Adrenal gland (tissue), 12 donors: ENCODE data around the gene CSNK2A2. TPM values are rescaled to one million over a fixed set of nuclear protein-coding genes. Genes with fewer than 3 reads are reported as not detected.

Source experiments
- DNase-seq, 7 donors: peaks; one replicate each; pipeline ENCODE4 v3.0.0-alpha.2; 2019 to 2020
- H3K27ac ChIP-seq, 5 donors: fragments of 200-600 bp; sonication (generic) in 4 of 5; 1 replicate in 3 of 5; 2 replicates in 2 of 5; pipeline versions ENCODE4 v1.5.1 to v1.8.0; 2016 to 2020; ENCODE audit warnings: mild to moderate bottlenecking in 1 of 5
- H3K27me3 ChIP-seq: fragments of 200-600 bp; 2 replicates; pipeline ENCODE4 v1.8.0; 2021
- H3K36me3 ChIP-seq, 2 donors: fragments of 200-600 bp; replicated peaks in 1 of 2; 1 replicate in 1 of 2; 2 replicates in 1 of 2; pipeline versions ENCODE4 v1.5.1 to v1.8.0; 2018 to 2022
- H3K4me1 ChIP-seq, 2 donors: fragments of 200-600 bp; replicated peaks in 1 of 2; 1 replicate in 1 of 2; 2 replicates in 1 of 2; pipeline versions ENCODE4 v1.5.1 to v1.8.0; 2018 to 2021
- H3K4me3 ChIP-seq, 4 donors: fragments of 200-600 bp; sonication (generic) in 3 of 4; one replicate each; pipeline ENCODE4 v1.5.1; 2016 to 2018
- H3K9me3 ChIP-seq, 3 donors: fragments of 200-600 bp; sonication (generic) in 1 of 3; replicated peaks in 1 of 3; 1 replicate in 2 of 3; 2 replicates in 1 of 3; pipeline versions ENCODE4 v1.5.1 to v1.8.0; 2016 to 2021
- CTCF ChIP-seq, 6 experiments: fragments of 450-650 bp in 4 of 6; fragments of 200-600 bp in 2 of 6; sonication (generic) in 1 of 6; IDR thresholded peaks; 1 replicate in 5 of 6; 2 replicates in 1 of 6; pipeline versions ENCODE4 v1.5.1 to v1.8.0; 2016 to 2021; ENCODE audit warnings: antibody characterized with exemption in 6 of 6, mild to moderate bottlenecking in 2 of 6, moderate library complexity in 1 of 6
- POLR2A ChIP-seq, 2 donors: fragments of 450-650 bp; IDR thresholded peaks; one replicate each; pipeline ENCODE4 v1.6.1; 2017; ENCODE audit warnings: antibody characterized with exemption in 2 of 2, mild to moderate bottlenecking in 2 of 2, moderate library complexity in 1 of 2
- WGBS, 4 donors: extraction: QIAGEN DNeasy Blood & Tissue Kit in 2 of 4; methylation state at CpG; one replicate each; pipeline versions ENCODE4 v1.1.5 to v1.1.7; 2013 to 2017; 5-methylcytosine and 5-hydroxymethylcytosine counted together
- intact Hi-C, 2 donors: fragments of 100-400 bp; cut with DNase I; formaldehyde crosslinking; loops; one replicate each; pipeline versions ENCODE4 v1.14.1 to v1.15.0; 2022 to 2023
- polyA plus RNA-seq, 3 donors: library from polyadenylated mRNA; stranded (reverse); fragments of 200-250 nt in 2 of 3; fragments of 350-450 nt in 1 of 3; fragmentation: Illumina TruSeq in 1 of 3; extraction: RNeasy Lipid Tissue Mini Kit (QIAGEN cat#74804) in 1 of 3; gene quantifications; one replicate each; pipeline ENCODE4 v1.2.3, GENCODE V29; 2013 to 2014
- total RNA-seq, 9 donors: library from RNA; depleted of rRNA in 4 of 9; stranded (reverse); fragments of >200 nt in 4 of 9; fragments of 120-200 nt in 1 of 9; fragmentation: NEBNext Ultra II Directional in 1 of 9; extraction: Animal tissue kit (Norgen Biotek cat#: 25700) in 1 of 9; gene quantifications; one replicate each; pipeline versions ENCODE4 v1.1.0 to v1.2.4, GENCODE V29; 2013 to 2023
- donor health status: healthy with polysubstance abuse.
- donor health status: Bipolar disorder and iron deficiency.
- donor health status: DM: yes; HTN: yes; CAD: no.
- donor health status: DM: no; HTN: no; CAD: no.
- donor health status: DM: no; HTN: no; CAD: no.
- donor health status: DM: yes; HTN: yes; CAD: no.

CSNK2A2 gene
- total and polyA plus RNA-seq, 12 donors = 18.0 to 76.3 (median 37.7) TPM

- H3K4me1 ChIP-seq = peaks cover 0 to 18% of the 10 kb centered on the region in 2 donors
- peaks cover 0 to 49% of the 10 kb centered on the region in 2 donors for H3K36me3 ChIP-seq
- H3K9me3 ChIP-seq = no peaks in the 10 kb centered on the region
- no peak overlapping the region for H3K27ac ChIP-seq
- 63 to 81% (median 79%) methylated on average over 3 of the region's 3 CpGs for WGBS, 4 donors
- no peak overlapping the region for H3K4me3 ChIP-seq
- no peak for DNase-seq
- no peaks in the 10 kb centered on the region for H3K27me3 ChIP-seq
- no peak for TF ChIP-seq POLR2A (IDR thresholded peaks at IDR 0.05)
- no peak for TF ChIP-seq CTCF (IDR thresholded peaks at IDR 0.05)
- intact Hi-C loops = loop anchor here in 1 of 2 donors (5.0 kb wide), 1 partner anchor 167 kb away; the partner anchor contains the start of gene MMP15
These were observed 3.1 kb downstream of the CSNK2A2 start for GRCh38 chr16:58194790-58195189.

GRCh38 chr16:58187665-58188421 is 10.1 kb downstream of the CSNK2A2 start:
- WGBS, 4 donors = 89 to 93% (median 93%) methylated on average over 10 of the region's 10 CpGs
- TF ChIP-seq POLR2A (IDR thresholded peaks at IDR 0.05) (no peak), CTCF (IDR thresholded peaks at IDR 0.05) (no peak)
- H3K4me1 ChIP-seq = no peaks in the 10 kb centered on the region
- intact Hi-C loops = no loop called here
- no peak overlapping the region for H3K27ac ChIP-seq
- H3K4me3 ChIP-seq = no peak overlapping the region
- no peaks in the 10 kb centered on the region for H3K27me3 ChIP-seq
- peaks cover 0 to 79% of the 10 kb centered on the region in 2 donors for H3K36me3 ChIP-seq
- no peaks in the 10 kb centered on the region for H3K9me3 ChIP-seq
- no peak for DNase-seq

GRCh38 chr16:58187092-58187491 is 10.8 kb downstream of the CSNK2A2 start:
- Histone ChIP-seq H3K9me3 (no peaks in the 10 kb centered on the region), H3K4me3 (no peak overlapping the region), H3K4me1 (no peaks in the 10 kb centered on the region), H3K27ac (no peak overlapping the region), H3K36me3 (peaks cover 0 to 71% of the 10 kb centered on the region in 2 donors), H3K27me3 (no peaks in the 10 kb centered on the region)
- DNase-seq = no peak
- intact Hi-C loops = no loop called here
- TF ChIP-seq CTCF (IDR thresholded peaks at IDR 0.05) (no peak), POLR2A (IDR thresholded peaks at IDR 0.05) (no peak)

GRCh38 chr16:58186176-58186944 is 11.5 kb downstream of the CSNK2A2 start:
- no peak for TF ChIP-seq CTCF (IDR thresholded peaks at IDR 0.05)
- no peak for TF ChIP-seq POLR2A (IDR thresholded peaks at IDR 0.05)
- DNase-seq = no peak
- Histone ChIP-seq H3K9me3 (no peaks in the 10 kb centered on the region), H3K27ac (no peak overlapping the region), H3K36me3 (peaks cover 0 to 64% of the 10 kb centered on the region in 2 donors), H3K4me1 (no peaks in the 10 kb centered on the region), H3K4me3 (no peak overlapping the region), H3K27me3 (no peaks in the 10 kb centered on the region)
- 76 to 81% (median 79%) methylated on average over 6 of the region's 6 CpGs for WGBS, 4 donors
- intact Hi-C loops = no loop called here
